SK-MEL-5 (cell line): ENCODE measurements around the gene KIAA0586. TPM values are rescaled to one million over a fixed set of nuclear protein-coding genes. Genes with fewer than 3 reads are reported as not detected.
"Not testable (repeated sequence)": the region's sequence is repeated elsewhere in the genome, so short reads cannot be mapped to it uniquely, and the experiment has no call there.

Source experiments
- DNase-seq: peaks from one replicate; pipeline ENCODE4 v3.0.0-alpha.2; 2016; ENCODE audit warnings: low read depth, low spot score
- in situ Hi-C: cut with HindIII; loops from 2 replicates; pipeline ENCODE4 v1.10.0; 2016; ENCODE audit warnings: low sequenced_read_pairs, high pct_unique_total_duplicates, low pct_unique_long_range_greater_than_20kb
- total RNA-seq: library from RNA; depleted of rRNA; stranded (reverse); fragments of >200 nt; shearing (Covaris generic); gene quantifications from 2 replicates; pipeline ENCODE4 v1.2.3, GENCODE V29; 2014

Gene KIAA0586
- total RNA-seq, 1 experiment from 2014 or later, result 25.8 TPM

- no peak for DNase-seq
- in situ Hi-C loops, result no loop called here
These were observed 143.7 kb downstream of the KIAA0586 start for GRCh38 chr14:58571256-58571655.

DNA sequence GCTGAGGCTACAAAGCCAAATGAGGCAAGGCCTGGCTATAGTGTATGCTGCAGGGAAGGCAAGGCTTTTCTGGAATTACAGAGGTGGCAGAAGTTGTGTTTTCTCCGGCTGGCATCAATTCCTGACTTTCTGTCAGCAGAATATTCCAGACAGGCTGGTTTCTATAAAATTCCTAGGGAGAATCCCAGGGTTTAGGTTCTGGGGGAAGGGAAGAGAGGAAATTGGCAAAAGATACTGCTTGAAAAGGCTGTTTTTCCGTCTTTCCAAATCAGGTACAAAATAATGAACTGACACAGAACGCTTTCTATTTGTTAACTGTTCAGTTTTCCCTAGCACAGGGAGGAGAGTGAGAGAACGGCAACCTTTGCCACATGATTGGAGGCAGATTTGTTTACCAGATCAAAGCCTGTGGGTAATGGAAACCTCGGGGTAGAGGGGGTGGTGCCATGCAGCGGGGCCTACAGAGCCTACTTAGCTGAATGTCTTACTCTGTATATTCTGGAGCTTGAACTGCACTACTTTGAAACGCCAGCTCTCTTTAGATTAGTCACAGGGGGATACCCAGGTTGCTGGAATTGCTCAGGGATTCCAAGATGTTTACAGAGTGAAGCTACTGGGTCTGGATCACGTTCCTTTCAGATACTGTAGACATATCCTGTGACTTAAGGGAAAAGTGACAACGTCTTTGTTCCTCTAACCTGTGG lies 144.4 kb downstream of the KIAA0586 start:
- in situ Hi-C loops, result no loop called here
- DNase-seq, result no peak

- DNase-seq, result no peak
- in situ Hi-C loops, result no loop called here
These were observed 144.9 kb downstream of the KIAA0586 start for GRCh38 chr14:58572473-58572853.

GRCh38 chr14:58572863-58573262 lies 145.3 kb downstream of the KIAA0586 start:
- in situ Hi-C loops, result no loop called here

DNA sequence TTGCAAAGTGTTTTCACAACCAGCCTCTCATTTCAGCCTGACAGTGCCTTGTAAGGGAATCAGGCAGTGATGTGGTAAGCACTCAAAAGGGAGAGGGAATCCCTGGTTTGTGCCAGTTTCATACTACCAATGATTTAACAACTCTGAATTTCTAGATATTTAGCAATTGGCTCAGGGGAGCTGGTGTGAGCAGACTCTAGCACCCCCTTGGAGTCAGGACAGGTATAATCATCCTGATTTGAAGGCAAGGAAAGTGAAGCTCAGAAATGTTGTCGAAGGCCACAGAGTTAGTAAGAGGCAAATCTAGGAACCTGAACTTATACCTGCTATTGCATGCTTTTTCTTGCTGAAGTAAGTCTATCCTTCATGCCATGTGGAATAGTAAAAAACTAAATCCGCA lies 147.1 kb downstream of the KIAA0586 start:
- peak; percentile 18 for DNase-seq
- in situ Hi-C loops, result no loop called here

More at GRCh38 chr14:58572863-58573262, 145.3 kb downstream of the KIAA0586 start:
- no peak for DNase-seq

DNA sequence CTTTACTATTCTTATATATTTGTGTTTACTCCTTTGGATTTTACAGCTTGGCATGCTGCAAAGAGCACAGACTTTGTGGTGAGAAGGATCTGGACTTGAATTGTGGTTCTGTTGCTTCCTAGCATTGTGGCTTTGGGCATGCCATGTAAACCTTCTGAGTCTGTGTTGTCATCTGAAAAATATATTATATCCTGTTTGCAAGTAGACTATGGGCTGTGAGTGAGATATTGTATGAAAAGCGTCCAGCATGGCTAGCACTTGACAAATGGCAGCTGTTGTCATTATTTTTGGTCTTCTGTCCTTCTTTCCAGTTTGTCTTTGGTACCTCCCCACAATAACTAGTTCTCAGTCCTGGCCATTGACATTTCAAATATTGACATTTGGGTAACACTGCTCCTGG lies 148.4 kb downstream of the KIAA0586 start:
- no peak for DNase-seq
- in situ Hi-C loops, result no loop called here

DNA sequence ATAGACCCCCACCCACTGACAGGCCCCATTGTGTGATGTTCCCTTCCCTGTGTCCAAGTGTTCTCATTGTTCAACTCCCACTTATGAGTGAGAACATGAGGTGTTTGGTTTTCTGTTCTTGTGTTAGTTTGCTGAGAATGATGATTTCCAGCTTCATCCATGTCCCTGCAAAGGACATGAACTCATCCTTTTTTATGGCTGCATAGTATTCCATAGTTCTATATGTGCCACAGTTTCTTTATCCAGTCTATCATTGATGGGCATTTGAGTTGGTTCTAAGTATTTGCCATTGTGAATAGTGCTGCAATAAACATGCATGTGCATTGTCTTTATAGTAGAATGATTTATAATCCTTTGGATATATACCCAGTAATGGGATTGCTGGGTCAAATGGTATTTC lies 152.5 kb downstream of the KIAA0586 start:
- DNase-seq, in situ Hi-C loops: not testable (repeated sequence)

- DNase-seq, in situ Hi-C loops: not testable (repeated sequence)
These were observed 153.9 kb downstream of the KIAA0586 start for GRCh38 chr14:58581389-58581788.

DNA sequence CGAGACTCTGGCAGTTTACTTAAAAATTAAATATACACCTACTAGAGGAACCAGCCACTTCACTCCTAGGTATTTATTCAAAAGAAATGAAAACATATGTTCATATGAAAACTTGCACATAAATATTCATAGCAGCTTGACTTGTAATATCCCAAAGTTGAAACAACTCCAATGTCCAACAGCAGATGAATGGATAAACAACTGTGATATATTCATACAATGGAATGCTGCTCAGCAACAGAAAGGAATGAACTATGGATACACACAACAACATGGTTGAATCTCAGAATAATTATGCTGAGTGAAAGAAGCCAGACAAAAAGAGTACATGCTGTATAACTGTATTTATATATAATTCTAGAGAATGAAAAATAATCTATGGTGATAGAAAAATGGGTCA lies 156.9 kb downstream of the KIAA0586 start:
- no peak for DNase-seq
- in situ Hi-C loops, result no loop called here

- in situ Hi-C loops, result no loop called here
- peak; percentile 87 for DNase-seq
These were observed 159.8 kb downstream of the KIAA0586 start for GRCh38 chr14:58587271-58587670.

GRCh38 chr14:58588321-58588720 lies 160.8 kb downstream of the KIAA0586 start:
- DNase-seq, in situ Hi-C loops: not testable (repeated sequence)

DNA sequence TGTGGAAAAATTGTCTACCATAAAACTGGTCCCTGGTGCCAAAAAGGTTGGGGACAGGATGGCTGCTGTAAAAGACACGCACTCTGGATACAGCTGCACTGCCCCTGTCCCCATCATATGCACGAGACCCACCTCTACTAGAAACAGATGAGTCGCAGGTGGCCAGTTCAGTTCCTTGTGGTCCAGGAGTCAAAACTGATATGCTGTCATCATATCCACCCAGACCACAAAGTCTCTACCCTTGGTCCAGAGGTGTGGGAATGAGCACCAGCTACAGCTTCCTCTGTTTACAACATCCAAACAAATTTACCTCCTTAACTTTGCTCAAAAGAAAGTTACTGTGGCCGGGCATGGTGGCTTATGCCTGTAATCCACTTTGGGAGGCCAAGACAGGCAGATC lies 166.5 kb downstream of the KIAA0586 start:
- in situ Hi-C loops, result no loop called here
- DNase-seq, result no peak

- no peak for DNase-seq
- in situ Hi-C loops, result no loop called here
These were observed 169.5 kb downstream of the KIAA0586 start for GRCh38 chr14:58597041-58597440.

DNA sequence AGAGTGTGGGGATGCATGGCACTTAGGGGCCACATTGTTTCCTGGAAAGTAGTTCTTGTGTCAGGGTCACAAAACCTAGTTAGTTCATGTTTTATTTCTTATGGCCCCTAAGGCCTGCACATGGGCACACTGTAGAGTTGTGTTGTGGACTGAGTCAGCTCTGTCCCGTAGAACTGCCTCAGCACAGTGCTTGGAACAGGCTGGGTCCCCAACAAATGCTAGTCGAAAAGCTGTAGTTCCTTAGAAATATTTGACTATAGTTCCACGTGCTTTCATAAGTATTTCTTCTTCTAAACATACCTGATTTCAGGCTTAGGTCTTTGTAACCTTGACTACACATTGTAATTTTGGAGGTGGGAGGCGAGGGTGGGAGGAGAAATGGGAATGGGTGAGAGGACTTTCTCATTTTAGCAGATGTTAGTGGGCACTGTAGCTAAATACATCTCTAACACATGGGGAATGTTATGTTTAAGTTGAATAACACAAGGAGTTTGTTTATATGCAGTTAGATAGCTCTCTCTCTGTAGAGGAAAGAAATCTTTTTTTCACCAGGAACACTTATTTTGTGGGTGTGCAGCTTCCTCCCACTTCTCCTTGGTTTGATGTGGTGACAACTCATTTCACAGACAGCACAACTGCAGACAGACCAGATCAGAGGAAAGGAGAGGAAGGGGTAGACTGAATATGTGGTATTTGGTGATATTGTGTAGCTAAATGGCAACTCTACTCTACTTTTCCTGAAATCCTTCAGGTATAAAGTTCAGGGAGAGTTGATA lies 170.7 kb downstream of the KIAA0586 start:
- in situ Hi-C loops, result no loop called here
- no peak for DNase-seq

GRCh38 chr14:58598804-58599525 lies 171.4 kb downstream of the KIAA0586 start:
- in situ Hi-C loops, result no loop called here
- no peak for DNase-seq

DNA sequence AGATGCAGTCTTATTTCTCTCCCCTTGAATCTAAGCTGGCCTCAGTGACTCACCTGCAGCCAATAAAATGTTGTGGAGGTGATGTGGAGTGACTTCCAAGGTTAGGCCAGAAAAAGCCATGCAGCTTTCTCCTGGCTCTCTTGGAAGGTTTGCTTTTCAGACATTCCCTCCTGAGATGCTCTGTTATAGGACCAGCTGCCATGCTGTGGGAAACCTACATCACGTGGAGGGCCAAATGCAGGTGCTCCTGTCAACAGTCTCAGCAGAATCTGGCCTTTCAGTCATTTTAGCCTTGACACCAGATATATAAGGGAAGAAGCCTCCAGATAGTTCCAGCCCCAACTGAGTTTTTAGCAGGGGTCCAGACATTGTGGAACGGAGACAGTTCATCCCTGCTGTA lies 172.2 kb downstream of the KIAA0586 start:
- in situ Hi-C loops, result no loop called here
- DNase-seq, result no peak
